ENCODE measurements around the gene MAGED4. TPM values are rescaled to one million over a fixed set of nuclear protein-coding genes. Genes with fewer than 3 reads are reported as not detected.
"Not testable (repeated sequence)": the region's sequence is repeated elsewhere in the genome, so short reads cannot be mapped to it uniquely, and the experiment has no call there.

MAGED4 gene, protein sequence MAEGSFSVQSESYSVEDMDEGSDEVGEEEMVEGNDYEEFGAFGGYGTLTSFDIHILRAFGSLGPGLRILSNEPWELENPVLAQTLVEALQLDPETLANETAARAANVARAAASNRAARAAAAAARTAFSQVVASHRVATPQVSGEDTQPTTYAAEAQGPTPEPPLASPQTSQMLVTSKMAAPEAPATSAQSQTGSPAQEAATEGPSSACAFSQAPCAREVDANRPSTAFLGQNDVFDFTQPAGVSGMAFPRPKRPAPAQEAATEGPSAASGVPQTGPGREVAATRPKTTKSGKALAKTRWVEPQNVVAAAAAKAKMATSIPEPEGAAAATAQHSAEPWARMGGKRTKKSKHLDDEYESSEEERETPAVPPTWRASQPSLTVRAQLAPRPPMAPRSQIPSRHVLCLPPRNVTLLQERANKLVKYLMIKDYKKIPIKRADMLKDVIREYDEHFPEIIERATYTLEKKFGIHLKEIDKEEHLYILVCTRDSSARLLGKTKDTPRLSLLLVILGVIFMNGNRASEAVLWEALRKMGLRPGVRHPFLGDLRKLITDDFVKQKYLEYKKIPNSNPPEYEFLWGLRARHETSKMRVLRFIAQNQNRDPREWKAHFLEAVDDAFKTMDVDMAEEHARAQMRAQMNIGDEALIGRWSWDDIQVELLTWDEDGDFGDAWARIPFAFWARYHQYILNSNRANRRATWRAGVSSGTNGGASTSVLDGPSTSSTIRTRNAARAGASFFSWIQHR
- 10 to 100 TPM in 1 of 2 donors, 1 to 10 TPM in 1; 7.0 to 18.3 TPM for total RNA-seq
- polyA plus RNA-seq (ENCODE audit: insufficient read length in 6 of 6), result 10 to 100 TPM; 24.4 to 58.7 (median 32.7) TPM
- long read RNA-seq, donor 1, partial matches to known transcripts, result 96 of 97 reads
- long read RNA-seq, donor 1, other reads (novel, unspliced or antisense), result 0 of 97 reads
- long read RNA-seq, donor 2, partial matches to known transcripts, result 46 of 47 reads
- long read RNA-seq, donor 2, other reads (novel, unspliced or antisense), result 0 of 47 reads
- long read RNA-seq, donor 3, transcript MAGED4-204 (13 exons, 2,578 nt), result major isoform, 6 of 31 reads
- long read RNA-seq, donor 3, partial matches to known transcripts, result 23 of 31 reads
- long read RNA-seq, donor 3, other reads (novel, unspliced or antisense), result 0 of 31 reads
- long read RNA-seq, donor 4, partial matches to known transcripts, result 2 of 6 reads
- long read RNA-seq, donor 4, other reads (novel, unspliced or antisense), result 1 of 6 reads
- long read RNA-seq, donor 5, partial matches to known transcripts, result 35 of 35 reads
- long read RNA-seq, donor 5, other reads (novel, unspliced or antisense), result 0 of 35 reads
- long read RNA-seq, donor 6, partial matches to known transcripts, result 12 of 14 reads
- long read RNA-seq, donor 6, other reads (novel, unspliced or antisense), result 0 of 14 reads
- long read RNA-seq, donor 7, partial matches to known transcripts, result 0 of 3 reads
- long read RNA-seq, donor 7, other reads (novel, unspliced or antisense), result 0 of 3 reads
- long read RNA-seq, donor 8, partial matches to known transcripts, result 24 of 27 reads
- long read RNA-seq, donor 8, other reads (novel, unspliced or antisense), result 0 of 27 reads
- long read RNA-seq, donor 9, result 0 reads
- long read RNA-seq, donor 10, partial matches to known transcripts, result 0 of 1 reads
- long read RNA-seq, donor 10, other reads (novel, unspliced or antisense), result 0 of 1 reads
- long read RNA-seq, donor 11, transcript MAGED4-204 (13 exons, 2,578 nt), result major isoform, 10 of 339 reads
- long read RNA-seq, donor 11, partial matches to known transcripts, result 254 of 339 reads
- long read RNA-seq, donor 11, other reads (novel, unspliced or antisense), result 71 of 339 reads
- long read RNA-seq, donor 12, partial matches to known transcripts, result 7 of 8 reads
- long read RNA-seq, donor 12, other reads (novel, unspliced or antisense), result 0 of 8 reads

- H3K4me1 ChIP-seq; intact Hi-C loops (cut with DNase I); H3K4me3 ChIP-seq; H3K27ac ChIP-seq; H3K27me3 ChIP-seq; DNase-seq; H3K9me3 ChIP-seq; H3K36me3 ChIP-seq: not testable (repeated sequence)
- peak; percentile 86 for ATAC-seq
Measured at GRCh38 chrX:52184440-52185077, at the start of gene MAGED4. MAGED4 (plus strand) TSS chrX:52184888; CDS start chrX:52185923, 1,035 bp downstream.

DNA sequence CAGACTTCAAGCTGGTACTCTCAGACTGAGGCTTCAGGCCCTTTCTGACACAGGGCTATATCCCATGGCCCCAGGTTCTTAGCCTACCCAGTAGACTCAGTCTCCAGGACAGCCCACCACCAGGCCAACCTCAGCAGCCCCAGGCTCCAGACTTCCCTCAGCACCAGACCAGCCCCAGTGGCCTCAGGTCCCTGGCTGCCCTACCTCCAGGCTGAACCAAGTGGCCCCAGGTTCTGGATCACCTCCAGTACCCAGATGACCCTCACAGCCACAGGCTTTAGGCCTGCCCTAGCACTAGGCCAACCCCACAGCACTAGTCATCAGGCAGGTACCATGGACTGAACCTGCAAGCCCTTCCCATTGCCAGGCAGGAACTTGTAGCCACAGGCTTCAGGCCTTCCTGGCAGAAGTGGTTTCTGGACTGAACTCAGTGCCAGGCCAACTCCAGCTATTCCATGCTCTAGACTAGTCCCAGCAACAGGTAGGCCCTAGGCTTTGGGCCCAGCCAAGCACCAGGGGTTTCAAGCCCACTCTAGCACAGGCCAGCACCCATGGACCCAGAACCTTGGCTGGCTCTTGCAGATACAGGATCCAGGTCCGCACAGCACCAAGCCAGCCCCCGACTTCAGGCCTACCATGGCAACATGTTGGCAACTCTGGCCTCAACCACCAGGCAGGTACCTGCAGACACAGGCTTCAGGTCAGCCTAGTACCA is 45.7 kb upstream of the MAGED4 start:
- TF ChIP-seq, protein P1, sequence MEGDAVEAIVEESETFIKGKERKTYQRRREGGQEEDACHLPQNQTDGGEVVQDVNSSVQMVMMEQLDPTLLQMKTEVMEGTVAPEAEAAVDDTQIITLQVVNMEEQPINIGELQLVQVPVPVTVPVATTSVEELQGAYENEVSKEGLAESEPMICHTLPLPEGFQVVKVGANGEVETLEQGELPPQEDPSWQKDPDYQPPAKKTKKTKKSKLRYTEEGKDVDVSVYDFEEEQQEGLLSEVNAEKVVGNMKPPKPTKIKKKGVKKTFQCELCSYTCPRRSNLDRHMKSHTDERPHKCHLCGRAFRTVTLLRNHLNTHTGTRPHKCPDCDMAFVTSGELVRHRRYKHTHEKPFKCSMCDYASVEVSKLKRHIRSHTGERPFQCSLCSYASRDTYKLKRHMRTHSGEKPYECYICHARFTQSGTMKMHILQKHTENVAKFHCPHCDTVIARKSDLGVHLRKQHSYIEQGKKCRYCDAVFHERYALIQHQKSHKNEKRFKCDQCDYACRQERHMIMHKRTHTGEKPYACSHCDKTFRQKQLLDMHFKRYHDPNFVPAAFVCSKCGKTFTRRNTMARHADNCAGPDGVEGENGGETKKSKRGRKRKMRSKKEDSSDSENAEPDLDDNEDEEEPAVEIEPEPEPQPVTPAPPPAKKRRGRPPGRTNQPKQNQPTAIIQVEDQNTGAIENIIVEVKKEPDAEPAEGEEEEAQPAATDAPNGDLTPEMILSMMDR (IDR thresholded peaks at IDR 0.05), result no peak
- H3K27ac ChIP-seq, result no peak overlapping the region
- intact Hi-C loops (cut with DNase I), result no loop called here
- H3K4me3 ChIP-seq, result no peak overlapping the region
- H3K27me3 ChIP-seq, result no peaks in the 10 kb centered on the region
- no peaks in the 10 kb centered on the region for H3K4me1 ChIP-seq
- no peaks in the 10 kb centered on the region for H3K9me3 ChIP-seq
- no peaks in the 10 kb centered on the region for H3K36me3 ChIP-seq
- ATAC-seq, result no peak
- DNase-seq, result no peak

DNA sequence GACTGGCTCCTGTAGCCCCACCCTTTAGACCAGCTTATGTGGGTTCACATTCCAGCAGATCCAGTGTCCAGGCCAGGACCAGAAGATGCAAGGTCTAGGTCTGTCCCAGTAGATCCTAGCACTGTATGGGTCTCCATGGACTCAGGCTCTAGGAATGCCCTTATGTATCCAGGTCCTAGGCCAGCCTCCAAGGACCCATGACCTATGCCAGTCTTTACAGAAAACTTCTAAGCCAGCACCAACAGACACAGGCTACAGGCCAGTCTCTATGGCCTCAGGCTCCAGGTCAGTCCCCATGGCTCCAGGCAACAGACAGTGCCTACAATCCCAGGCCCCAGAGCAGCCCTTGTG is 45.2 kb upstream of the MAGED4 start:
- Histone ChIP-seq H3K4me1 (no peaks in the 10 kb centered on the region), H3K36me3 (no peaks in the 10 kb centered on the region), H3K27ac (no peak overlapping the region), H3K9me3 (no peaks in the 10 kb centered on the region), H3K27me3 (no peaks in the 10 kb centered on the region), H3K4me3 (no peak overlapping the region)
- DNase-seq, result no peak
- ATAC-seq, result no peak
- intact Hi-C loops (cut with DNase I), result no loop called here
- TF ChIP-seq, protein P1 (IDR thresholded peaks at IDR 0.05), result no peak

GRCh38 chrX:52140020-52140419 is 44.7 kb upstream of the MAGED4 start:
- H3K27ac ChIP-seq, result no peak overlapping the region
- ATAC-seq (no peak), DNase-seq (no peak)
- TF ChIP-seq, protein P1 (IDR thresholded peaks at IDR 0.05), result no peak
- intact Hi-C loops (cut with DNase I), result no loop called here
- H3K4me3 ChIP-seq, result no peak overlapping the region
- no peaks in the 10 kb centered on the region for H3K4me1 ChIP-seq
- H3K36me3 ChIP-seq, result no peaks in the 10 kb centered on the region
- no peaks in the 10 kb centered on the region for H3K9me3 ChIP-seq
- H3K27me3 ChIP-seq, result no peaks in the 10 kb centered on the region

DNA sequence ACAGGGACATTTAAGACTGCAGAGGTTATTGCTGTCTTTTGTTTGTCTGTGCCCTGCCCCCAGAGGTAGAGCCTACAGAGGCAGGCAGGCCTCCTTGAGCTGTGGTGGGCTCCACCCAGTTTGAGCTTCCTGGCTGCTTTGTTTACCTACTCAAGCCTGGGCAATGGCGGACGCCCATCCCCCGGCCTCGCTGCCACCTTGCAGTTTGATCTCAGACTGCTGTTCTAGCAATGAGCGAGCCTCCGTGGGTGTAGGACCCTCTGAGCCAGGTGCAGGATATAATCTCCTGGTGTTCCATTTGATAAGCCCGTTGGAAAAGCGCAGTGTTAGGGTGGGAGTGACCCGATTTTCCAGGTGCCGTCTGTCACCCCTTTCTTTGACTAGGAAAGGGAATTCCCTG is 34.0 kb upstream of the MAGED4 start:
- ATAC-seq; H3K4me3 ChIP-seq; H3K36me3 ChIP-seq; H3K27me3 ChIP-seq; intact Hi-C loops (cut with DNase I); H3K4me1 ChIP-seq; H3K9me3 ChIP-seq; H3K27ac ChIP-seq; DNase-seq: not testable (repeated sequence)

- H3K9me3 ChIP-seq; DNase-seq; intact Hi-C loops (cut with DNase I); H3K4me1 ChIP-seq; H3K27ac ChIP-seq; H3K27me3 ChIP-seq; H3K36me3 ChIP-seq; H3K4me3 ChIP-seq; ATAC-seq: not testable (repeated sequence)
Measured at GRCh38 chrX:52160140-52160539, 24.5 kb upstream of the MAGED4 start.

Data from left lung (tissue), 14 donors.